NCI-H1417 treated with DMSO at 0.1 percent for 48 hours (cell line): ENCODE results near the gene DGKQ.
"Not testable (repeated sequence)": the region's sequence is repeated elsewhere in the genome, so short reads cannot be mapped to it uniquely, and the experiment has no call there.

Experiments
- DNase-seq: peaks from one replicate; lab custom pipeline; 2025; lab: John Stamatoyannopoulos, UW

The DGKQ gene

DNA sequence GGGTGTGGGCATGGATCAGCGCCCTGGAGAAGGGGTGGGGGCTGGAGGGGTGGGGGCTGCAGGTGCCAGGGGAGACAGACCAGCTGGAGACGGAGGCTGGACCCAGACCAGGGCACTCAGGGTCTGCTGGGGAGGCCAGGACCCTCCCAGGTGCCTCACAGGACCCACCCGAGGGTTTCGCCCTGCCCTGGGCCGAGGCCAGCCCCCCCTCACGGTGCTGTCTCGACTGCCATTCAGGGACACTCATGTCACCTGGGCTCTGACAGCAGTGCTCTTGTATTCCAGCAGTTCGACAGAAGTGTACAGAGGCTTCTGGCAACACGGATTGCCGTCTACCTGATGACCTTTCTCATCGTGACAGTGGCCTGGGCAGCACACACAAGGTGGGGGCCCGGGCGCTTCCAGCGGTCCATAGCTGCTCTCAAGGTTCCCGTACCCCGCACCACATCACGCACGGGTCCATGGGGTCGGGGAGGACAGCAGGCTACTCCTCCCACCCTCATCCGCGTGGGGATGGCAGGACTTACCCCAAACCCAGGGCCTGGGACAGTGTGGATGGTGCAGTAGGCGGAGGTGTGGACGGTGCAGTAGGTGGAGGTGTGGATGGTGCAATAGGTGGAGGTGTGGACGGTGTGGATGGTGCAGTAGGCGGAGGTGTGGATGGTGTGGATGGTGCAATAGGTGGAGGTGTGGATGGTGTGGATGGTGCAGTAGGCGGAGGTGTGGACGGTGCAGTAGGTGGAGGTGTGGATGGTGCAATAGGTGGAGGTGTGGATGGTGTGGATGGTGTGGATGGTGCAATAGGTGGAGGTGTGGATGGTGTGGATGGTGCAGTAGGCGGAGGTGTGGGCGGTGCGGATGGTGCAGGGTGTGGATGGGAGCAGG, 23.0 kb downstream of the DGKQ start:
- DNase-seq = no peak

DNA sequence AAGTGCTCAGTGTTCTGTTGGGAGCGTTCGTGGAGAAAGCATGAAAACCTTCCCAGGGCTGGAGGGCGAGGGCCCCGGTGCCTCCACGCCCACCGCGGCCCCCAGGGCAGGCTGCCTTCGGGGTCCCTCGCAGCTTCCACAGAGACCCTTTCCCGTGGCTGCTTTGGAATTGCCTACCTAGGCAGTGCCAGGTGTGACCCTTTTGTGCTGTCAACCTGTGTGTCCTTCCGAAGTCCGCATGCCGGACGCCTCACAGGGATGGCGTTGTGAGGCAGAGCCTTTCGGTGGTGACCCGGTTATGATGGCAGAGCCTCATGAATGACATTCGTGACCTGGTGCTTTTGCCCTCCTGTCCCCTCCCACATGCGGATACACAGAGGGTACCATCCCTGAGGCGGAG, 23.7 kb downstream of the DGKQ start:
- DNase-seq = no peak

DNA sequence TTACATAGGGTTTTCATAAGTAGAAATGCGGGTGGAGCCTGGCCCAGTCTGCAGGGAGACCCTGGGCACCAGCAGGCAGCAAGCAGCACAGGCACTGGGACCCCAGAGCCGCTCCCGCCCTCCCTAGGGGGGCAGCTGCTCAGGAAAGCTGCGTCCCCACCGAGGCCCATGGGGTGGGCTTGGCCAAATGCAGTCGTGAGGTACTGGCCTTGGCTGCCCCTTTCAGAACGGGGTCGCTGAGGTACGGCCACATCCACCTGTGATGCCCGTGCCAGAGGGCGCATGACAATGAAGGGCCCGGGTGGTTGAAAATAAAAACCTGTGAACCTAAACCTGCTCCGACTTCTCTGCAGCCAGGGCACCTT, 24.5 kb downstream of the DGKQ start:
- DNase-seq = no peak

DNA sequence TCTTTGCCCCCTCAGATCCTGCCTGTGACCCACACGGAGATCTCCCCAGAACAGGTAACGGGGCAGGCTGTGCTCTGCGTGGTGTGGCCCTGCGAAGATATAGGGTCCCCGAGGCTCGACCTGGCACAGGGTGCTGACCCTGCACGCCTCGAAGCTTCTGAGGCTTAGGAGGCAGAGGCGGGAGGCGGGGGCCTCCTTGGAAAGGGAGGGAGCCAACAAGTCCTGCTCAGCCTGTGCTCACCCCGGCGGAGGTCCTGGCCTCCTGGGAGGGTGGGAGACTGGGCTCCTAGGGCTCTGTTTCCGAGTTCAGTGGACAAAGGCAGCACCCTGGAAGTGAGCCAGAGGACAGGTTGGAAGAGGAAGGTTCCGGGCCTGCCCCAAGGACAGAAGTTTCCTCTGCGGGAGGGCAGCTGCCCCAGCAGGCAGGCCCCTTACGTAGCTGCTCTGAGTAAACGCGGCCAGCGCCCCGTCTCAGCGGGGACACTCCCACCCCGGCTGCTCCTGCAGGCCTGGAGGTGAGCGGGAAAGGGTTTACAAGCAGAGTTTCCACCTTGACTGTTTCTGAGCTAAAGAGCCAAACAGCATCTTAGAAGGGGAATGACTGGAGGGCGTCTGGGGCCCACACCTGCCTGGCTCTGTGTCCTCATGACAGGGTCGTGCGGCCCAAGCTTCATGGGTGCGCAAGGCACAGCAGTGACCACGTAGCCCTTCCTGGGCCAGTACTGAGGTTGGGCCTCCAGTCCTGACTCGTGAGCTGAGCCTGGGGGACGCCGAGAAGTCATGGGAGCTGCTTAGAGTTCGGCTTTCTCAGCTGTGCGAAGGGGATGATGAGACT, 25.1 kb downstream of the DGKQ start:
- DNase-seq = no peak

DNA sequence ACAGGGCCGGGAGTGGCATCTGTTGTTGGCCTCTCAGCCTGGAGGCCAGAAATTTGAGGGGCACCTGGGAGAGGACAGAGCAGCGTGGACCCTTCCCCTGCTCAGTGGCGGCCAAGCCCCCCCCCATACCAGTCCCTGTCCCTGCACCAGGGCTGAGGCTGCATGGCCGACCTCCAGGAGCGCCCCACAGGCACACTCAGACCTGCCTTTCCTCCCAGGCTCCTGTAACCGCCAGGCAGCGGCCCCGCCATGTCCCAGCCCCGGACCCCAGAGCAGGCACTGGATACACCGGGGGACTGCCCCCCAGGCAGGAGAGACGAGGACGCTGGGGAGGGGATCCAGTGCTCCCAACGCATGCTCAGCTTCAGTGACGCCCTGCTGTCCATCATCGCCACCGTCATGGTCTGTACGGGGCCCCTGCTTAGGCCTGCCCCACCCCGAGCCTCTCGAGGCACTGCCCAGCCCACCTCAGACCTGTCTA, 25.8 kb downstream of the DGKQ start:
- DNase-seq = no peak

DNA sequence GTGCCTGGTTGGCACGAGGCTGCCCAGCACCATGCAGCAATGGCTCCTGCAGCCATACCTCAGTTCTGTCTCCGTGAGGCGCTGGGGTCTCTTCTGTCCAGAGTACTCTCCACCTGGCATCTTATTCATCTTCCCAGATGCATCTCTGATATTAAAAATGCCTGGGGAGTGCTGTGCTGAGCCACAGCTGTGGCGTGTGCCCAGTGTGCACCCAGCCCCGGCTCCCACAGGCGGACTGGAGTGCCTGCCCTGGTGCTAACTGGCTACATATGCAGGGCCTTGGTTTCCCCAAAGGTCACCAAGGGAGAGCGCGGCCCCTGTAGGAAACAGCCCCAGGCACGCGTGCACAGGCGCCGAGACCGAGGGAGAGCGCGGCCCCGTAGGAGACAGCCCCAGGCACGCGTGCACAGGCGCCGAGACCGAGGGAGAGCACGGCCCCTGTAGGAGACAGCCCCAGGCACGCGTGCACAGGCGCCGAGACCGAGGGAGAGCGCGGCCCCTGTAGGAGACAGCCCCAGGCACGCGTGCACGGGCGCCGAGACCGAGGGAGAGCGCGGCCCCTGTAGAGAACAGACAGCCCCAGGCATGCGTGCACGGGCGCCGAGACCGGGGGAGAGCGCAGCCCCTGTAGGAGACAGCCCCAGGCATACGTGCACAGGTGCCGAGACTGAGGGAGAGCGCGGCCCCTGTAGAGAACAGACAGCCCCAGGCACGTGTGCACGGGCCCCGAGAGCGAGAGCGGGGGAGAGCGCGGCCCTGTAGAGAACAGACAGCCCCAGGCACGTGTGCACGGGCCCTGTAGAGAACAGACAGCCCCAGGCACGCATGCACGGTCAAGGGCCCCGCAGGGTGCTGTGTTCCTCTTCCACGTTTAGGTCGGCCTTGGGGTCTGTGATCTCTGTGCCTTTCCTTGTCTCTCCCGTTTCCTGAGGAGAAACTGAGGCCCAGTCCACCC, 26.6 kb downstream of the DGKQ start:
- no peak for DNase-seq

DNA sequence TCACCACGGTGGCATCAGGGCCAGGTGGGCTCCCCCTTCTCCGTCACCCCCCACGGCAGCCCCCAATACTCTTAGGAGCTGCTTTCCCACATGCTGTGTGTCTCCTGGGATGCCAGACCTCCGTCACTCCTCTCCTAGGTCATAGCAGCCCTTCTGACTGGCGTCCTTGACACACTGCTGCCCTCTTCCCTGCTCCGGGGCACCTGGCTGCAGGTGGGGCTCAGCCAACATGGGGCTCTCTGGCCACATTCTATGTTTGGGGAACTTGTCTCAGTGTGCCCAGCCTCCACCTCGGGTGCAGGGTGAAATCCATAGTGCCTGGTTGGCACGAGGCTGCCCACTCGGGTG, 27.3 kb downstream of the DGKQ start:
- no peak for DNase-seq

DNA sequence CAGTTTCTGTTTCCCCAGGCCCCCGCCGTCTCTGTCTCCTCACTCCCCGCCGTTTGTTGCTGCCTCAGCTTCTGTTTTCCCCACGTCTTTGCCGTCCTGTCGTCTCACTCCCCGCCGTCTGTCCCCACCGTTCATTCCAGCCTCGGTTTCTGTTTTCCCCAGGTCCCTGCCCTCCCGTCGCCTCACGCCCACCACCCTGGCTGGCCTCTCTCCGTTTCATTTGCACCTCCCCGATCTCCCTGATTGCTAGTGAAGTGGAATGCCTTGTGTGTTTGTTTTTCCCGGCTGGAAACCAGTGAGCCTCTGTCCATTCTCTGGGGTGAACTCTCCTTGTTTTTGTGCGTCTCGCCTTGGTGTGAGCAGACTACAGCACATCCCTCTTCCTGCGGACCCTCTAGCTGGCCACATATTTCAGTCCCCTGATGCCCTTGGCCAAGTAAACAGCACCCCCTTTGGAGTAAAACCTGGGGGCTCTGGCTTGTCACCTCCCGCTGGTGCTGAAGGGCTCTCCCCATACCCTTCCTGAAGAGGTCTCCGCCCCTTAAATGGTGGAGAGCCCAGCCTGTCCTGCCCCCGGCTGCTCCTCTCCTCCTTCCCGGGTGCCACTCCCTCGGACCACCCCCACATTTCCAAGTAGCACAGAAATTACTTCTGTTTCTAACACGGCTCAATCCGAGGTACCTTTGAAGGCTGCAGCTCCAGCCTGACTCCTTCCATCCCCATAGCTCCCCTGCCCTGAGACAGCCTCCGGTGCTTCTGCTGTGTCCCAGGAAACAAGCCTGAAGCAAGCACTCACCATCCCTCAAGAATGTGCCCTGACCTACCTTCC, 27.9 kb downstream of the DGKQ start:
- DNase-seq = peak; percentile 0

DNA sequence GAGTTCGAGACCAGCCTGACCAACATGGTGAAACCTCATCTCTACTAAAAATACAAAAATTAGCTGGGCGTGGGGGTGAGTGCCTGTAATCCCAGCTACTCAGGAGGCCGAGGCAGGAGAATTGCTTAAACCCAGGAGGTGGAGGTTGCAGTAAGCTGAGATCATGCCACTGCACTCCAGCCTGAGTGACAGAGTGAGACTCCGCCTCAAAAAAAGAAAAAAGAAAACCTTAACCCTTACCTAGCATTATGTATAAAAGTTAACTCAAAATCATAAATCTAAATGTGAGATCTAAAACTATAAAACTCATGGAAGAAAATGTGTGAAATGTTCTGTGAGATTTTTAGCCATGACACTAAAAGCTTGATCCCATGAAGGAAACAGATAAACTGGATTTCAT, 33.9 kb downstream of the DGKQ start:
- not testable (repeated sequence) for DNase-seq

DNA sequence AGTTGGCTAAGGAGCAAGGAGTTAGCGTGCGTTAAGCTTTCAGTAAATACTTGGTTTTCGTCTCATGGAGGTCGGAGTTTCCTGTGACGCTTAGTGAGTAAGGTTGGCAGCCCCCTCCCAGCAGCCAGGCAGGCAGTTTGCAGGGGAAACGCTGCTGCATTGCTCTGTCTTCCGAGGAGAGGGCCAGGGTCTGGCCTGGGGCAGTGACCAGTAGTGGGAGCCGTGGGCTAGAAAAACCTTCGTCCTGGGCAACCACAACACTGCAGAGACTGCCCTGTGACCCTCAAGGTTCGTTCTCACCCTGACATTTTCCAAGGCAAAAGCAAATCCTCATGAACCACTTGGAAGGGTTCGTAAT, 40.7 kb downstream of the DGKQ start:
- no peak for DNase-seq

DNA sequence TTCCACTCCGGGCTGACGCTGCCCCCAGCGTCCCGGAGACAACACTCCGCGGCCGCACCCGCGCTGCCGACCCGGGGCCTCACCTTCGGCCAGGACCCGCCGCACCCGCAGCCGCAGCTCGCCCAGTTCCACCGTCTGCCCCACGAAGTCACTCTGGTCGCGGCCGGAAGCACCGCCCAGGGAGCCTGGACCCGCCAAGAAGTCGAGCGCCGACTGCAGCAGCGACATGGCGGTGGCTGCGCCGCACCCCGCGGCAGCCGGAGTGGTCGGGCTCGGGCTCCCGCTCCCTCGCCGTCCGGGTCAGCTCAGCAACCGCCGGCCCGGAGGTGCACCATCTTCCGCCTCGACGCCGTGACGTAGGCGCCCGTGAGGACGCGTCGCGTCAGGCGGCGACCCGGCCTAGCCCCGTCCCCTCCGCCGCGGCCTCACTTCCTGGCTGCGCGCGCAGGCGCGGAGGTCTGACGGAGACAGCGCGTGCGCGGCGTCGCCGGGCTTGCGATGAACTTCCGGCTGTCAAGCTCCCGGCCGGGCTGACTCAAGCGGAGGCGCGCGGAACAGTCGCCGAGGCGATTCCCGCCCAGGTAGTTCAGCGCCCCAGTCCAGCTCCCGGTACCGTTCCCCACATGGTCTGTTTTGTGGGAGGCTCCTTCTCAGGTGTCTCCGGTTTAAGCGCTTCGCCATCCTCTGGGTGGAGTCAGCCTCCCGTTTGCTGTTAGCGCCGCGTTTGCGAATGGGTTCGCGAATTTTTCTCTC, 41.2 kb downstream of the DGKQ start, which contains the start of the genes GAK and TMEM175:
Gene GAK, minus strand, starts transcription at position 357 of the 753 bp plus-strand sequence. Its CDS starts 129 bp downstream, at position 228.
Gene TMEM175, plus strand, starts transcription at position 501 of the 753 bp plus-strand sequence. CDS start 15,280 bp downstream, outside the sequence.
- peak; percentile 65 for DNase-seq

DNA sequence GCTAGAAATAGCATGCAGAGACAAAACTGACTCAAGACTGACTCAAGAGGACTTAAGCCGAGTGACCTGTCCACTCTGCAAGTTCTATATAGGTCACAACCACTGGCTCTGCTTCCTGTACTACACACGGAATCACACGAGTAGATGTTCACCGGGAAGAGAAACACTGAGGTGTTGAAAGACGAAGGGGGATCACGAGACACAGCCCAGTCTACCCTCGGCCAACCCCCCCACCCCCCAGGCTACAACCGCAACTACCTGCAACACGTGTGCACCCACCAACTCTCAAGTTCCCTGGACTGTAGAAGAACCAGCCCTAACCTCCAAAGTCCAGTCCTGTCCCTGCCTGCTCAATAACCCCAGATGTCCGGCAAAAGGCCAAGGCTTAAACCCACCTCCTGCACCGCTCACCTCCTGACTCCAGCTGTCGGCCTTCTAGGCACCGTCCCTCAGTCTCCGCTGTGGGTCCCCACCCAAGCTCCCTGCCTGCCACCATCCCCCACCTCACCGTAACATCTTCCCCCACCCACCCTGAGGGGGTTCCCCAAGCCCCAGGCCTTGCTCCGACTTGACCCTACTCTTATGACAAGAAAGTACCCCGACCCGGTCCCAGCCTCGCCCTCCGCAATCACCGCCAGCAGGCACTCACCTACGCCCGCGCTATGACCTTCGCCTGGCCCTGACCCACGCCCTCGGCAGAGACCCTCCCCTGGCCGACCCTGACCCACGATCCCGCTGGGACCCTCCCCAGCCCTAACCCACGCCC, 42.0 kb downstream of the DGKQ start:
- no peak for DNase-seq

DNA sequence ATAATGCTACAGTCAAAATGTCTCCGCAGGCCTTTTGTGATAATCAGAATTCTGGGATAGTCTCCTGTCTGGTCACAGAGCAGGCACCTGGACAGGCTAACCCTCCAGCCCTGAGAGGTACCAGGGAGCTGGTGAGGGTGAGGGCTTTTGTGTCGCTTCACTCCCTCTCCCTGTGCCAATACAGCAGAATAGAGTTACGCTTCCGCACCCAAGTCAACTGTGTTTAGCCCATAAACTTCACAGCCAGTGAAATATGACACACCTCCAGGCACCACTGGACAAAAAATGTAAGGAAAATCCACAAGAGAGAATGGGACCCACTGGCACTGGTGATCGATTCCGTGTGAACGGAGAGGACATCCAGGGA, 42.6 kb downstream of the DGKQ start:
- DNase-seq = no peak

DNA sequence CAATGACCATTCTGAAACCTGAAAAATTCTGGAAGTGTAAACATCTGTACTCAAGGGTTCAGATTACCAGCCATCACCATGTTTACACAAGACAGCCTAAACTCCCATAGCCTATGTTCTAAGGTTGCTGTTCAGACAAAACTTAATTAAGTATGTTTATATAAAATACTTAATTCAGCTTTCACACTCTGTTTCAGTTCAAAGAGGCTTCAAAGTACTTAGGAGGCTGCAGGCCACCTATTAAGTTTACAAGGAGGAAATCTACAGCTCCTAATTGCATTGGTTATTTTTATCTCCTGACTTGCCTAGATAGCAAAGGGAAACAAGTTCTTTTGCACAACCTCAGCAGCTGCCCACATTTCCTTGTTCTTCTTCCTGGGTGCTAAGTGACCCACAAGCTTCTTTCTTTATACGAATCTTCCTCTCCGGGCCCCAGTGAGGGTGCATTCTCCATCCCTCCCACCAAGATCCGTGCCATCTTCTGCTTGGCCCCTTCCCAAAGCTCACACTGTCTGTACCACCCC, 43.3 kb downstream of the DGKQ start:
- no peak for DNase-seq

DNA sequence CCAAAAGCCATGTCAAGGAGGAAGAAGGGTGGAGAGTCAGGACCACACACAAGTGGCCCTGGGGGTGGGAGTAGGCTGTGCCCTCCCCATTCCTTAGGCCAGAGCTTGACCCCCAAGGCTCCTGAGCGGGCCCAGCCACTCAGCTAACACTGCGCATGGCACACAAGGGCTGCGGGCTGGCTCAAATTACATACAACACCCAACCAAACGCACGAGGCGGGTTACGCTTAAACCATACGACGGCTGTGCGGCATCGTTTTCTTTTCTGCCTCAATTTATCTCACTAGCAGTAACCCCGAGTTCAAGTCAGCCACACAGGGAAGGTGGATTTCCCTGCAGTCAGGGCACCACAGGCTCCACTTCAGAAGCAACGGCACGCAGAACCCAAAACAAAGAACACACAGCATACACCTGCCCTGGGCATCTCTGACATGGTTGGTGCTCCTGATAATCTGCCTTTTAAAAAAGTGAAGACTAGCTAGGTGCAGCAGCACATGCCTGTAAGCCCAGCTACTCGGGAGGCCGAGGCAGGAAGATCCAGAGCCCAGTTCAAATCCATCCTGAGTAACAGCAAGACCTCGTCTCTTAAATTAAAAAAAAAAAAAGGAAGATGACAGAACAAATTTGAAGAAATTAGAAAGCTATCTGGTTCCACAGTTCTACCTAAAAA, 44.1 kb downstream of the DGKQ start:
- DNase-seq = no peak

DNA sequence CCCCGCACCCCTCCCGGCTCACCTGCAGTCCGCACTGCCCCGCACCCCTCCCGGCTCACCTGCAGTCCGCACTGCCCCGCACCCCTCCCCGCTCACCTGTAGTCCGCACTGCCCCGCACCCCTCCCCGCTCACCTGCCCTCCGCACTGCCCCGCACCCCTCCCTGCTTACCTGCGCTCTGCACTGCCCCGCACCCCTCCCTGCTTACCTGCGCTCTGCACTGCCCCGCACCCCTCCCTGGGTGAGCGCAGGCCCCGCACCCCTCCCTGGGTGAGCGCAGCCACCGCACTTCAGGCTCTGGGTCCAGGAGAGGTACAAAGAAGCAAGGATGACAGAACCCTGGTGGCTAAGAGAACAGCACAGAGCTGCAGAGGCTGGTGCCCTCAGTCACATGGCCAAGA, 45.8 kb downstream of the DGKQ start:
- DNase-seq = not testable (repeated sequence)

DNA sequence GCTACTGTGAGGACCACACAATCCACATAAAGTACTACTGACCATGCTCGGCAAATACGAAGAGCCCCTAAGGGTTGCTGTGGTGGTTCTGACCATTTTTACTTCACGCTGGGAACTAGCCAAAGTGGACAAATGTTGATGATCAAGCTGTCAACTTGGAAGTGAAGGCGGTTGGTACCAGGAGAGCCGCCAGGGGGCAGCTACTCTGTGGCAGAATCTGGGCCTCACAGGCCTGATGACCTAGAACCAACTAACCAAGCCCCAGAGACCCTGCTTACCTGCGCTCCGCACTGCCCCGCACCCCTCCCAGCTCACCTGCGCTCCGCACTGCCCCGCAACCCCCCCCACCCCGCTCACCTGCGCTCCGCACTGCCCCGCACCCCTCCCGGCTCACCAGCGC, 46.8 kb downstream of the DGKQ start:
- DNase-seq = no peak

DNA sequence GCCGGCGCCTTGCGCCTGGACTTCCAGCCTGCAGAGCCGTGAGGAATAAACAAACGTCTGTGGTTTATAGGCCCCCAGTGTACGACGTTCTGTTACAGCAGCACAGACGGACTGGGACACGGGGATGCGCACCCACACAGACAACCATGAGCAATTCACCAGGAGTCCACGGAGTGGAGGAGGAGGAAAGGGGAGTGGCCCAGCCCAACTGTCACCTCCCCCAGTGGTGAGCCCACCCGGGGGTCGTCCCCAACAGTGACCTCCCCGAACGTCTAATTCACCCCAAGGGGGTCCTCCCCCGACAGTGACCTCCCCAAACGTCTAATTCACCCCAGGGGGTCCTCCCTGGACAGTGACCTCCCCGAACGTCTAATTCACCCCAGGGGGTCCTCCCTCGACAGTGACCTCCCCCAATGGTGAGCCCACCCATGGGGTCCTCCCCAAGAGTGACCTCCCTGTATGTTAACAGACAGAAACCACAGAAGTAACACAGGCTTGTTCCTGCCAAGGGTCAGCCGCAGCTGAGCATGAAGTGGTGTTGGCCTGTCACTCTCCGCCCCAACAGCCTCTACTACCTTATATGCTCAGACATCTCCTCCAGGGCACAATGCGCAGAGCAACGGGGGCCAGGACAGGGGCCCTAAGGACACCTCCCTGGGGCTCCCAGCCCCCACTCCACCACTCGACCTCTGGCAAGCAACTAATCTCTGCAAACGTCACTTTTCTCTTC, 47.4 kb downstream of the DGKQ start:
- DNase-seq = no peak
